Mucosa of rectum (tissue), 2 donors: Measurements from ENCODE around the gene RNU4-1.
A peak's percentile ranks its signal among the peaks of the same experiment; 100 is the strongest.
"Not testable (repeated sequence)": the region's sequence is repeated elsewhere in the genome, so short reads cannot be mapped to it uniquely, and the experiment has no call there.

ENCODE experiments used
- H3K27ac ChIP-seq, 2 donors: one replicate each; pipeline ENCODE4 v1.7.0; 2013; ENCODE audit warnings: inconsistent platforms in 2 of 2, low read depth in 2 of 2, low read length in 2 of 2
- H3K27me3 ChIP-seq, 2 donors: one replicate each; pipeline ENCODE4 v1.7.0; 2013; ENCODE audit warnings: low read length in 2 of 2; ENCODE audit not compliant: control insufficient read depth in 2 of 2, insufficient read depth in 2 of 2
- H3K36me3 ChIP-seq, 2 donors: one replicate each; pipeline ENCODE4 v1.7.0; 2013; ENCODE audit warnings: low read length in 2 of 2; ENCODE audit not compliant: control insufficient read depth in 2 of 2, insufficient read depth in 2 of 2
- H3K4me1 ChIP-seq, 2 donors: one replicate each; pipeline ENCODE4 v1.7.0; 2013; ENCODE audit warnings: low read length in 2 of 2, mild to moderate bottlenecking in 1 of 2; ENCODE audit not compliant: control insufficient read depth in 2 of 2, insufficient read depth in 2 of 2
- H3K4me3 ChIP-seq, 2 donors: one replicate each; pipeline ENCODE4 v1.7.0; 2013; ENCODE audit warnings: low read length in 2 of 2
- H3K9ac ChIP-seq, 2 donors: one replicate each; pipeline ENCODE4 v1.7.0; 2013; ENCODE audit warnings: low read length in 2 of 2, low read depth in 1 of 2, mild to moderate bottlenecking in 1 of 2
- H3K9me3 ChIP-seq, 2 donors: one replicate each; pipeline ENCODE4 v1.7.0; 2013; ENCODE audit warnings: low read length in 2 of 2; ENCODE audit not compliant: control insufficient read depth in 2 of 2
- donor health status: healthy.
- donor health status: Normal muscosa, but diverticular disease.

The RNU4-1 gene

DNA sequence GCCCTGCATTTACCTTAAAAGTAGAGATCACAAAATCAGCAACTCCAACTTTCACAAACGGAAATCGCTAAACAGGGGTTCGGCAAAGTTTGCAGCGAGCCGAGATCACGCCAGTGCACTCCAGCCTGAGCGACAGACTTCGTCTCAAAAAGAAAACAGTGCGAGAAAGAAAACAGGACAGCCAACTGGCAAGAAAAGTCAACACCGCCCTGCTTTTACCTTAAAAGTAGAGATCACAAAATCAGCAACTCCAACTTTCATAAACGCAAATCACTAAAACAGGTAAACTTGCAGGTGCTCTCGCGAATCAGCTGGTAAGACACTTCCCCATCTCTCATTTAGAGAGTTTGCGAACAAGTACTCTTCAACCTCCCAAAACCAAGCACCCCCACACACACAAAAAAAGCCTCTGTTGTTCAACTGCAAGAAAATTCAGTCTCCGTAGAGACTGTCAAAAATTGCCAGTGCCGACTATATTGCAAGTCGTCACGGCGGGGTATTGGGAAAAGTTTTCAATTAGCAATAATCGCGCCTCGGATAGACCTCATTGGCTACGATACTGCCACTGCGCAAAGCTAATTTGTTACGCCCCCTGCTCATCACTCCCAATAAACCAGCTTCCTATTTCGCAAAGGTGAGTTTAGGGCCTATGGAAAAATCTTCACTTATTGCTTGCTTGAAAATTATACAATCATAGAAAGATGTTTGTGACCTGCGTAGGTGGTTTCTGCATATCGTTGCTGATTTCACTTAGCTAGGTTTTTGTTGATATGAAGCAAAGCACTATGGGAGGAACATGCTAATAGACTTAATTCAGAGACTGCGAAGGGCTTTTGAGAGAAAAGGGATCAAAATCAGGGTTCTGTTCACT lies at the start of gene RNU4-1:
RNU4-1 (minus strand) TSS at position 577 of the 871 bp plus-strand sequence.
- Histone ChIP-seq H3K4me3 (peak within 1 kb of the TSS; percentile 70 to 90), H3K27ac (peak within 1 kb of the TSS; percentile 99 to 100), H3K27me3 (no peaks in the 10 kb centered on the region), H3K9ac (peak within 1 kb of the TSS; percentile 93 to 98), H3K9me3 (no peaks in the 10 kb centered on the region), H3K4me1 (peaks cover 8 to 15% of the 10 kb centered on the region in 2 donors), H3K36me3 (no peaks in the 10 kb centered on the region)

DNA sequence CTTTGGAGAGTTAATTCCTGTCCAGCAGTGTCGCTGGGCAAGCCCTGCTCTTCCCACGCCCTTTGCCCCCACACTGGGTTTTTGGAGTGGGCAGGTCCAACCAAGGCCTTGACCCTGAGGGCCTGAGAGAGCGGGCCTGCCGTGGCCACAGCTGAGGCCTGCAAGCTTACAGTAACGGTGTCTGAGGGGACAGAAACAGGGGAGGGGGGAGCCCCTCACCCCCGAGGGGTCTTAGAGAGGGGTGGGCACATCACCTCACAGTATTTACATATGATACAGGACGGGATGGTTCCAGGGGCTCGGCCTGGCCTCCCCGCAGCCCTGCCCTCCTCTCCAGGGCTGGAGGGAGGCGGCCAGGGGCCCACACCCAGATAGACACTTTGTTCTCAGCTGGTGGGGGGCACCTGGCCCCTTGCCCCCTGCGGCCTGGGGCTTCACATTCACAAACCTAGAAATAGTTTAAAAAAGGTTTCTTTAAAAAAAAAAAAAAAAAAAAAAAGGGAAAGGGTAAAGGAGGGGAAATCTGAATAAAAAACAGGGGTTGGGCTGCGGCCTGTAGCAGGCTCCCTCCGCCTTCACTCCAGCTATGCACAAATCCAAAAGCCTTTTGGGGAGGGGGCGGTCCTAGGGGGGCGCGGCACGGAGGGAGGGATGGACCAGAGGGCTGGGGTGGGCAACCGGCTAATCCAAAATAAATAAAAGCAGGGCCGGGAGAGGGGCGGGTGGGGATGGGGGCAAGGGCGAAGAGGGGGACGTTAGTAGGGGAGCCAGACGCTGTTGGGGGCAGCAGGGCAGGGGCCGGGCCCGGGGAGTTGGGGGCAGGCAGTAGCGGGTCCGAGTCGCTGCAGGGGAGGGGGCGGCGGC lies 49.4 kb upstream of the RNU4-1 start:
- Histone ChIP-seq H3K9me3 (peaks cover 0 to 2% of the 10 kb centered on the region in 2 donors), H3K27me3 (no peaks in the 10 kb centered on the region), H3K4me3 (no peak overlapping the region), H3K9ac (no peak overlapping the region), H3K4me1 (no peaks in the 10 kb centered on the region), H3K36me3 (no peaks in the 10 kb centered on the region), H3K27ac (no peak overlapping the region)

DNA sequence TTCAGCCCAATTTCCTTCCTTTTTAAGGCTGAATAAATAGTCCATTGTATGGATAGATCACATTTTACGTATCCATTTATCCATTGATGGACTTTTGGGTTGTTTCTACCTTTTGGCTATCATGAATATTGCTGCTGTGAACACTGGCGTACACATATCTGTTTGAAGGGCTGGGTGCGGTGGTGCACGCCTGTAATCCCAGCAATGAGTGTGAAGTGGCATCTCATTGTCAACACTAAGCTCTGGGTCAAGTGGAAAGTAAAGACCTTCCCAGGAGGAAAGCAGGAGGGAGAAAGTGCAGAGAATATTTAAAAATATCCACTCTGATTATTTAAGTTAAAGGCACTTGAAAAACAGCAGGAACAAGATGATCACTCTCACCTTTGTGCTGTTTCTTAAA lies 46.2 kb upstream of the RNU4-1 start:
- Histone ChIP-seq H3K4me1 (no peaks in the 10 kb centered on the region), H3K27ac (no peak overlapping the region), H3K9me3 (peaks cover 0 to 2% of the 10 kb centered on the region in 2 donors), H3K4me3 (no peak overlapping the region), H3K27me3 (no peaks in the 10 kb centered on the region), H3K36me3 (no peaks in the 10 kb centered on the region), H3K9ac (no peak overlapping the region)

DNA sequence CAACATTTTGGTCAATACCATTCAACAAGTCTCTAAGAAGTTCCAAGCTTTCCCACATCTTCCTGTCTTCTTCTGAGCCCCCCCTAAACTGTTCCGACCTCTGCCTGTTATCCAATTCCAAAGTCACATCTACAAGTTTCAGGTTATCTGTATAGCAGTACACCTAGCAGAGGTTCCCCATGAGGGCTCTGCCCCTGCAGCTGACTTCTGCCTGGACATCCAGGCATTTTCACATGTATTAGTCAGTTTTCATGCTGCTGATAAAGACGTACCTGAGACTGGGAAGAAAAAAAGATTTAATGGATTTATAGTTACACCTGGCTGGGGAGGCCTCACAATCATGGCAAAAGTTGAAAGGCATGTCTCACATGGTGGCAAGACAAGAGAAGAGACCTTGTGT lies 44.7 kb upstream of the RNU4-1 start:
- no peak overlapping the region for H3K9ac ChIP-seq
- H3K36me3 ChIP-seq, result no peaks in the 10 kb centered on the region

DNA sequence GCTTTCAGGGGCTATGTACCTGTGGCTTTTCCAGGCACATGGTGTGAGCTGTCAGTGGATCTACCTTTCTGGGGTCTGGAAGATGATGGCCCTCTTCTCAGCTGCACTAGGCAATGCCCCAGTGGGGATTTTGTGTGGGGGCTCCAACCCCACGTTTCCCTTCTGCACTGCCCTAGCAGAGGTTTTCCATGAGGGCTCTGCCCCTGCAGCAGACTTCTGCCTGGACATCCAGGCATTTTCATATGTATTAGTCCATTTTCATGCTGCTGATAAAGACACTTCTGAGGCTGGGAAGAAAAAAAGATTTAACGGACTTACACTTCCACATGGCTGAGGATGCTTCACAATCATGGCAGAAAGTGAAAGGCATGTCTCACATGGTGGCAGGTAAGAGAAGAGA lies 43.4 kb upstream of the RNU4-1 start:
- H3K9me3 ChIP-seq, H3K36me3 ChIP-seq, H3K27me3 ChIP-seq, H3K9ac ChIP-seq, H3K27ac ChIP-seq, H3K4me1 ChIP-seq, H3K4me3 ChIP-seq: not testable (repeated sequence)

More for the DNA sequence above, 44.7 kb upstream of the RNU4-1 start:
- H3K27ac ChIP-seq, result no peak overlapping the region
- H3K4me1 ChIP-seq, result no peaks in the 10 kb centered on the region
- H3K27me3 ChIP-seq, result no peaks in the 10 kb centered on the region
- no peak overlapping the region for H3K4me3 ChIP-seq
- peaks cover 0 to 2% of the 10 kb centered on the region in 2 donors for H3K9me3 ChIP-seq

DNA sequence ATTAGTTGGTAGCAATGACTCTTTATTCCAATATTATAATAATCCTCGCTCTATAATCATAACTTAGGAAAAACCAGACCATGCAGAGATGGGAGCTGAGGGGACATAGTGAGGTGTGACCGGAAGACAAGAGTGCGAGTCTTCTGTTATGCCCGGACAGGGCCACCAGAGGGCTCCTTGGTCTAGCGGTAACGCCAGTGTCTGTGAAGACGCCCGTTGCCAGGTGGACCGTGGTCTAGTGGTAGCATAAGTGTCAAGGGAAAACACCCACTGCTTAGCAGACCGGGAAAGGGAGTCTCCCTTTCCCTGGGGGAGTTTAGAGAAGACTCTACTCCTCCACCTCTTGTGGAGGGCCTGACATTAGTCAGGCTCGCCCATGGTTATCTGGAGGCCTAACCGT lies 42.4 kb upstream of the RNU4-1 start:
- H3K27ac ChIP-seq, H3K36me3 ChIP-seq, H3K4me3 ChIP-seq, H3K4me1 ChIP-seq, H3K9ac ChIP-seq, H3K9me3 ChIP-seq, H3K27me3 ChIP-seq: not testable (repeated sequence)

DNA sequence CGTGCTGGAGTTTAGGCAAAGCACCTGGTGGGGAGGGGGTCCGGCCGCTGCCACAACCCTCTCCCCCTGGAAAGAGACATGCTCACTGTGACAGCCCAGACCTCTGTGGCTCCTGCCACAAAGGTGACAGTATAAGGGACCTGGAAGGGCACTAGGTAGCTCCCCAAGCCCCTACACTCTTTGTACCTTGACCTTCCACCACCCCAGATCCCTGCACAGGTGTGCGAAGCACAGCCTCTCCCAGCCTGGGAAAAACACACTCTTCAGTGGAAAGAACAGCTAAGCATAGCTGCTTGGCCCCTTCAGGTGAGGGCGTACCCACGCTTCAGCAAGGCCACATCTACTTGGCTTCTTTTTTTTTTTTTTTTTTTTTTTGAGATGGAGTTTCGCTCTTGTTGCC lies 39.5 kb upstream of the RNU4-1 start:
- Histone ChIP-seq H3K36me3 (no peaks in the 10 kb centered on the region), H3K4me3 (no peak overlapping the region), H3K9me3 (no peaks in the 10 kb centered on the region), H3K9ac (no peak overlapping the region), H3K27me3 (no peaks in the 10 kb centered on the region), H3K4me1 (no peaks in the 10 kb centered on the region), H3K27ac (no peak overlapping the region)

DNA sequence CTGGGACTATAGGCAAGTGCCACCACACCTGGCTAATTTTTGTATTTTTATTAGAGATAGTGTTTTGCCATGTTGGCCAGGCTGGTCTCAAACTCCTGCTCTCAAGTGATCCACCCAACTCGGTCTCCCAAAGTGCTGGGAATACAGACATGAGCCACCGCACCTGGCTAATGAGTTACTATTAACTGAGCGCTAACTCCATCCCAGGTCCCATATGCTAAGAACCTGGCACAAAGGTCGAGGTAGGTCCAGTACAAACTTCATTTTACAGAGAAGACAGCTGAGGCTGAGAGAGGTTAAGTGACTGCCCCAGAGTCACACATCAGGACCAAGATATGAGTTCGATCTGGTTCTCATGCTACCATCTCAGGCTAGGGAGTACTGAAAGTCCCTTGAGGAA lies 39.0 kb upstream of the RNU4-1 start:
- H3K27me3 ChIP-seq, result no peaks in the 10 kb centered on the region
- no peaks in the 10 kb centered on the region for H3K36me3 ChIP-seq
- H3K4me3 ChIP-seq, result no peak overlapping the region
- H3K4me1 ChIP-seq, result no peaks in the 10 kb centered on the region
- H3K27ac ChIP-seq, result no peak overlapping the region
- H3K9ac ChIP-seq, result no peak overlapping the region
- no peaks in the 10 kb centered on the region for H3K9me3 ChIP-seq

DNA sequence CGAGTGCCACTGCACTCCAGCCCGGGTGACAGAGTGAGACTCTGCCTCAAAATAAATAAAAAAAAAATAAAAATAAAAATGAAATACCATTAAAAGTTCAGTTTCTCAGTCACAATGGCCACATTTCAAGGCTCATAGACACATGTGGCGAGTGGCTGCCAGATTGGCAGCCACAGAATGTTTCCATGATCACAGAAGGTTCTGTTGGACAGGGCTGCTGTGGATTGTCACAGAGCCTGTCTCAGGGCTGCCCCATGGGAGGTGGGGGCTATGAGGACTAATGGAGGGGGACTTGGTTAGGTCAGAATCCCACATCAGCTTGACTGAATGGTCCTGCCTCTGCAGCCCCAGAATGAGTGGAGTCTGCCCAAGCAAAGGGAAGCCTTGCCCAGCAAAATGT lies 38.4 kb upstream of the RNU4-1 start:
- Histone ChIP-seq H3K27me3 (no peaks in the 10 kb centered on the region), H3K9ac (no peak overlapping the region), H3K9me3 (no peaks in the 10 kb centered on the region), H3K4me3 (no peak overlapping the region), H3K36me3 (no peaks in the 10 kb centered on the region), H3K27ac (no peak overlapping the region), H3K4me1 (no peaks in the 10 kb centered on the region)

DNA sequence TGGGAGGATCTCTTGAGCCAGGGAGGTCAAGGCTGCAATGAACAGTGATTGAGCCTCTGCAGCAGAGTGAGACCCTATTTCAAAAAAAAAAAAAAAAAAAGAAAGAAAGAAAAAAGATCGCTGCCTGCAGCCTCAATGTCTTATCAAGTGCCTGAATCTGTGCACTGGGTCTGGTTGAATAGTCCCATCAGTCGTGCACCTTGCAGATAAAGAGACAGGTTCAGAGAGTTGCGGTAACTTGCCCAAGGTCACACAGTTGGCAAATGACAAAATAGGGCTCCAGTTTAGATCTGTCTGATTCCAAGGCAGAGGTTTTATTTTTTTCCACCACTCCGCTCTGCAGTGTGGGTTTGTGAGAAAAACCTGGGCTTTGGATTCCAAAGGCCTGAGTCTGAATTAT lies 35.2 kb upstream of the RNU4-1 start:
- no peak overlapping the region for H3K4me3 ChIP-seq
- H3K9ac ChIP-seq, result no peak overlapping the region
- H3K4me1 ChIP-seq, result peaks cover 0 to 4% of the 10 kb centered on the region in 2 donors
- no peaks in the 10 kb centered on the region for H3K27me3 ChIP-seq
- no peaks in the 10 kb centered on the region for H3K36me3 ChIP-seq
- H3K27ac ChIP-seq, result no peak overlapping the region
- H3K9me3 ChIP-seq, result no peaks in the 10 kb centered on the region
